IMR-90 (cell line): ENCODE results near the gene SLC17A5. TPM values are rescaled to one million over a fixed set of nuclear protein-coding genes. Genes with fewer than 3 reads are reported as not detected.

Experiments
- ATAC-seq: fragments of 200-7000 bp; cut with Tn5 transposase; 2 replicates; pipeline ENCODE4 v1.9.1; 2020; ENCODE audit warnings: low read depth, mild to moderate bottlenecking, moderate library complexity
- BruUV-seq: library from RNA; stranded (reverse); fragments of 400-500 nt; replicated peaks from 2 replicates; lab custom pipeline; 2021; lab: Mats Ljungman, UMichigan
- CTCF ChIA-PET: fragments of 300-600 bp; formaldehyde crosslinking; extraction: SDS; loops from one replicate; lab custom pipeline; 2021; ENCODE audit warnings: antibody characterized with exemption; lab: Yijun Ruan, JAX
- POLR2A ChIA-PET: fragments of 300-600 bp; sonication (Branson Sonifier 250); formaldehyde crosslinking; loops from one replicate; lab custom pipeline; 2022; ENCODE audit warnings: antibody characterized with exemption; ENCODE audit not compliant: unreplicated experiment; lab: Charles Lee
- DNase-seq: peaks from one replicate; pipeline ENCODE4 v3.0.0; 2013
- H2AFZ ChIP-seq: replicated peaks from 2 replicates; pipeline ENCODE3; 2013; ENCODE audit warnings: low read length, mild to moderate bottlenecking; ENCODE audit not compliant: poor library complexity
- H2AK5ac ChIP-seq: 2 replicates; pipeline ENCODE4 v1.6.1; 2013; ENCODE audit warnings: low read depth, low read length, inconsistent platforms
- H2AK9ac ChIP-seq: replicated peaks from 2 replicates; pipeline ENCODE3; 2013; ENCODE audit warnings: mild to moderate bottlenecking, low read depth, low read length, moderate library complexity; ENCODE audit not compliant: poor library complexity
- H2BK120ac ChIP-seq: 2 replicates; pipeline ENCODE4 v1.6.1; 2013; ENCODE audit warnings: low read depth, low read length, inconsistent platforms
- H2BK15ac ChIP-seq: 3 replicates; pipeline ENCODE4 v1.6.1; 2013; ENCODE audit warnings: low read depth, low read length, inconsistent platforms
- H2BK20ac ChIP-seq: 2 replicates; pipeline ENCODE4 v1.6.1; 2013; ENCODE audit warnings: low read depth, mild to moderate bottlenecking, inconsistent platforms, low read length, moderate library complexity
- H2BK5ac ChIP-seq: 2 replicates; pipeline ENCODE4 v1.6.1; 2013; ENCODE audit warnings: mild to moderate bottlenecking, low read depth, low read length, inconsistent platforms; ENCODE audit not compliant: poor library complexity, severe bottlenecking
- H3K14ac ChIP-seq: replicated peaks from 2 replicates; pipeline ENCODE4 v1.6.1; 2013; ENCODE audit warnings: low read depth, low read length, inconsistent platforms
- H3K18ac ChIP-seq: 2 replicates; pipeline ENCODE4 v1.6.1; 2013; ENCODE audit warnings: low read depth, low read length, control low read depth
- H3K23ac ChIP-seq: 2 replicates; pipeline ENCODE4 v1.6.1; 2013; ENCODE audit warnings: low read depth, low read length, inconsistent platforms
- H3K27ac ChIP-seq: 2 replicates; pipeline ENCODE4 v1.5.1; 2013; ENCODE audit warnings: mild to moderate bottlenecking, control low read depth, low read length; ENCODE audit not compliant: insufficient read depth
- H3K27me3 ChIP-seq: 2 replicates; pipeline ENCODE4 v1.6.1; 2013; ENCODE audit warnings: low read length; ENCODE audit not compliant: control insufficient read depth, insufficient read depth
- H3K36me3 ChIP-seq: 2 replicates; pipeline ENCODE4 v1.6.1; 2013; ENCODE audit warnings: low read length, mixed read lengths; ENCODE audit not compliant: control insufficient read depth, insufficient read depth
- H3K4ac ChIP-seq: 2 replicates; pipeline ENCODE4 v1.6.1; 2013; ENCODE audit warnings: low read depth, low read length, inconsistent platforms
- H3K4me1 ChIP-seq: 2 replicates; pipeline ENCODE4 v1.6.1; 2013; ENCODE audit warnings: low read length, mixed read lengths; ENCODE audit not compliant: control insufficient read depth, insufficient read depth
- H3K4me2 ChIP-seq: 2 replicates; pipeline ENCODE4 v1.6.1; 2013; ENCODE audit warnings: low read depth, mild to moderate bottlenecking, control low read depth, low read length, moderate library complexity
- H3K4me3 ChIP-seq: 2 replicates; pipeline ENCODE4 v1.5.1; 2013; ENCODE audit warnings: low read depth, mild to moderate bottlenecking, control low read depth, low read length, moderate library complexity; ENCODE audit not compliant: insufficient read depth
- H3K56ac ChIP-seq: 2 replicates; pipeline ENCODE4 v1.6.1; 2013; ENCODE audit warnings: low read length, inconsistent platforms; ENCODE audit not compliant: insufficient read depth; ENCODE audit errors: extremely low read depth
- H3K79me1 ChIP-seq, 2 experiments: 2 replicates each; pipeline ENCODE4 v1.6.1; 2013; ENCODE audit warnings: low read length in 2 of 2, inconsistent platforms in 1 of 2, low read depth in 1 of 2
- H3K9ac ChIP-seq: 2 replicates; pipeline ENCODE4 v1.6.1; 2013; ENCODE audit warnings: low read depth, low read length, control low read depth
- H3K9me1 ChIP-seq: 2 replicates; pipeline ENCODE4 v1.6.1; 2013; ENCODE audit warnings: low read length, inconsistent platforms; ENCODE audit not compliant: insufficient read depth
- H3K9me3 ChIP-seq: 2 replicates; pipeline ENCODE4 v1.6.1; 2013; ENCODE audit warnings: low read length; ENCODE audit not compliant: control insufficient read depth, insufficient read depth
- H4K20me1 ChIP-seq: 2 replicates; pipeline ENCODE4 v1.6.1; 2013; ENCODE audit warnings: low read length, inconsistent platforms; ENCODE audit not compliant: insufficient read depth
- H4K5ac ChIP-seq: 2 replicates; pipeline ENCODE4 v1.6.1; 2013; ENCODE audit warnings: mild to moderate bottlenecking, low read depth, low read length, control low read depth
- H4K8ac ChIP-seq, 2 experiments: 2 replicates each; pipeline ENCODE4 v1.6.1; 2013; ENCODE audit warnings: low read depth in 2 of 2, low read length in 2 of 2, control low read depth in 1 of 2, inconsistent platforms in 1 of 2
- H4K91ac ChIP-seq: 2 replicates; pipeline ENCODE4 v1.6.1; 2013; ENCODE audit warnings: low read depth, low read length, inconsistent platforms; ENCODE audit not compliant: insufficient read depth
- WGBS, 2 experiments: methylation state at CpG; one replicate each; pipeline versions ENCODE4 v1.1.5 to v1.1.7; 2013; ENCODE audit warnings: missing lambda C conversion rate in 2 of 2; ENCODE audit not compliant: insufficient read length in 1 of 2; ENCODE audit errors: extremely low coverage in 2 of 2; 5-methylcytosine and 5-hydroxymethylcytosine counted together
- dilution Hi-C: fragments of 300-500 bp; cut with HindIII; formaldehyde crosslinking; loops from one replicate; pipeline ENCODE4 v1.14.3; 2018; ENCODE audit warnings: low sequenced_read_pairs; ENCODE audit not compliant: unreplicated experiment
- in situ Hi-C: fragments of 300-500 bp; cut with MboI; formaldehyde crosslinking; loops from 3 replicates; pipeline ENCODE4 v1.14.3; 2019; ENCODE audit warnings: low sequenced_read_pairs, inconsistent platforms, mixed read lengths
- intact Hi-C: fragments of 100-400 bp; cut with micrococcal nuclease; formaldehyde crosslinking; loops from 2 replicates; pipeline ENCODE4 v1.10.0; 2022
- polyA plus RNA-seq, 3 experiments: library from polyadenylated mRNA; depleted of rRNA; stranded (reverse); fragments of >200 nt; gene quantifications; 2 replicates each; pipeline ENCODE4 v1.2.3, GENCODE V29; 2012; ENCODE audit warnings: low replicate concordance in 1 of 3
- total RNA-seq: library from RNA; depleted of rRNA; stranded (reverse); fragments of >200 nt; gene quantifications from 2 replicates; pipeline ENCODE4 v1.2.3, GENCODE V29; 2012
- TF ChIP-seq, protein P1 (sequence below): fragments of 150-350 bp; IDR thresholded peaks from 2 replicates; pipeline ENCODE4 v1.6.1; 2016; ENCODE audit warnings: low read depth, mild to moderate bottlenecking, low read length, moderate library complexity, borderline replicate concordance

Gene SLC17A5
- total and polyA plus RNA-seq, 2 of the 4 experiments (the other 2 are of a cell fraction) = 20.8 to 27.2 TPM

DNA sequence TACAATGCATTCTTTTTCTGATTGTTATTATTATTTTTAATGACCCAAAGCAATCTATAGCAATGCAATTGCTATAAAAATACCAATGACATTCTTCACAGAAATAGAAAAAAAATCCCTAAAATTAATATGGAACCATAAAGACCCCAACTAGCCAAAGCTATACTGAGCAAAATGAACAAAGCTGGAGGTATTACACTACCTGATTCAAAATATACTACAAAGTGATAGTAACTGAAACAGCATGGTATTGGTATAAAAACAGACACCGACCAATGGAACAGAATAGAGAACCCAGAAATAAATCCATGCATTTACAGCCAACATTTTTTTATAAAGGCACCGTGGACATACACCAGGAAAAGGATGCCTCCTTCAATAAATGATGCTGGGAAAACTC is 72.5 kb downstream of the SLC17A5 start:
- Histone ChIP-seq H2BK120ac (peak overlapping the region; percentile 94), H3K56ac (peak overlapping the region; percentile 99; the same call in 1 of the 2 replicates), H4K91ac (peak overlapping the region; percentile 93), H3K79me1 (peaks cover 6 to 11% of the 10 kb centered on the region in 2 experiments), H4K20me1 (no peaks in the 10 kb centered on the region), H3K14ac (peak overlapping the region; percentile 90), H2BK15ac (peak overlapping the region; percentile 94; the same call in 2 of the 3 replicates), H2BK5ac (peak overlapping the region; percentile 94), H3K9me1 (peaks cover 10% of the 10 kb centered on the region), H3K23ac (peak overlapping the region; percentile 84; the same call in 1 of the 2 replicates), H4K5ac (peak overlapping the region; percentile 97), H3K4me3 (peak overlapping the region; percentile 36; the same call in 1 of the 2 replicates), H2AK5ac (peak overlapping the region; percentile 10; the same call in 1 of the 2 replicates), H3K18ac (peak overlapping the region; percentile 99), H2AFZ (no peak overlapping the region), H3K4ac (peak overlapping the region; percentile 88), H3K4me2 (peak overlapping the region; percentile 90; the same call in 1 of the 2 replicates), H3K36me3 (no peaks in the 10 kb centered on the region), H3K4me1 (peaks cover 17% of the 10 kb centered on the region), H2BK20ac (peak overlapping the region; percentile 90), H2AK9ac (no peak overlapping the region), H3K27ac (peak overlapping the region; percentile 98), H3K27me3 (no peaks in the 10 kb centered on the region), H3K9ac (peak overlapping the region; percentile 84), H3K9me3 (no peaks in the 10 kb centered on the region), H4K8ac (peak overlapping the region; percentile 80 to 93; a peak in 3 of 4 replicates)
- WGBS, 2 experiments = no CpG with 5 or more reads among the region's 2 CpGs
- TF ChIP-seq, protein P1, sequence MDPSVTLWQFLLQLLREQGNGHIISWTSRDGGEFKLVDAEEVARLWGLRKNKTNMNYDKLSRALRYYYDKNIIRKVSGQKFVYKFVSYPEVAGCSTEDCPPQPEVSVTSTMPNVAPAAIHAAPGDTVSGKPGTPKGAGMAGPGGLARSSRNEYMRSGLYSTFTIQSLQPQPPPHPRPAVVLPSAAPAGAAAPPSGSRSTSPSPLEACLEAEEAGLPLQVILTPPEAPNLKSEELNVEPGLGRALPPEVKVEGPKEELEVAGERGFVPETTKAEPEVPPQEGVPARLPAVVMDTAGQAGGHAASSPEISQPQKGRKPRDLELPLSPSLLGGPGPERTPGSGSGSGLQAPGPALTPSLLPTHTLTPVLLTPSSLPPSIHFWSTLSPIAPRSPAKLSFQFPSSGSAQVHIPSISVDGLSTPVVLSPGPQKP = no peak
- dilution Hi-C loops = no loop called here
- CTCF ChIA-PET = interaction anchor here (0.6 kb wide), 1 partner anchor 49 kb away, joined by 3 read pairs; no protein-coding TSS in a partner anchor
- no peak for ATAC-seq
- BruUV-seq = no TSS peak
- POLR2A ChIA-PET = interaction anchor here (1.3 to 2.1 kb wide), 3 partner anchors 60 to 68 kb away, joined by 4 to 35 read pairs (median 13); partner anchors contain the start of gene EEF1A1
- no peak for DNase-seq
- in situ Hi-C loops = loop anchor here (5.0 kb wide), 1 partner anchor 59 kb away; the partner anchor contains the start of gene EEF1A1
- intact Hi-C loops = no loop called here
